Mesothelial cell of epicardium (in vitro differentiated cells): ENCODE data around the gene TMED4. TPM values are rescaled to one million over a fixed set of nuclear protein-coding genes. Genes with fewer than 3 reads are reported as not detected.
A peak's percentile ranks its signal among the peaks of the same experiment; 100 is the strongest.
"Not testable (repeated sequence)": the region's sequence is repeated elsewhere in the genome, so short reads cannot be mapped to it uniquely, and the experiment has no call there.

Experiments used
- DNase-seq, 2 experiments: peaks; one replicate each; pipeline ENCODE4 v3.0.0; 2021; ENCODE audit warnings: low spot score in 2 of 2; ENCODE audit not compliant: unreplicated experiment in 2 of 2
- H3K27ac Mint-ChIP-seq: 2 replicates; pipeline ENCODE4 v1.8.0; 2021; ENCODE audit warnings: mixed read lengths
- H3K27me3 Mint-ChIP-seq: 2 replicates; pipeline ENCODE4 v1.8.0; 2021; ENCODE audit warnings: low read depth, mixed read lengths
- H3K36me3 Mint-ChIP-seq: 2 replicates; pipeline ENCODE4 v1.8.0; 2021; ENCODE audit warnings: mixed read lengths
- H3K4me1 Mint-ChIP-seq: 2 replicates; pipeline ENCODE4 v1.8.0; 2021; ENCODE audit warnings: mixed read lengths
- H3K4me3 Mint-ChIP-seq: 2 replicates; pipeline ENCODE4 v1.8.0; 2021; ENCODE audit warnings: mild to moderate bottlenecking, moderate library complexity, mixed read lengths
- H3K9me3 Mint-ChIP-seq: 2 replicates; pipeline ENCODE4 v1.8.0; 2021; ENCODE audit warnings: mixed read lengths
- total RNA-seq: library from RNA; stranded (reverse); gene quantifications from 3 replicates; pipeline ENCODE4 v1.2.1, GENCODE V29; 2021
- TF ChIP-seq, protein P1 (sequence below): fragments of 200-600 bp; sonication (generic); IDR thresholded peaks from one replicate; pipeline ENCODE4 v1.5.0; 2021; ENCODE audit warnings: antibody characterized with exemption; ENCODE audit not compliant: unreplicated experiment

The TMED4 gene
- total RNA-seq, 1 donor from 2014 or later = 97.0 TPM

- H3K9me3 Mint-ChIP-seq = no peaks in the 10 kb centered on the region
- H3K27ac Mint-ChIP-seq = no peak overlapping the region
- peak overlapping the region; percentile 43 for H3K4me3 Mint-ChIP-seq
Measured at GRCh38 chr7:44604941-44605340, 22.9 kb upstream of the TMED4 start.

DNA sequence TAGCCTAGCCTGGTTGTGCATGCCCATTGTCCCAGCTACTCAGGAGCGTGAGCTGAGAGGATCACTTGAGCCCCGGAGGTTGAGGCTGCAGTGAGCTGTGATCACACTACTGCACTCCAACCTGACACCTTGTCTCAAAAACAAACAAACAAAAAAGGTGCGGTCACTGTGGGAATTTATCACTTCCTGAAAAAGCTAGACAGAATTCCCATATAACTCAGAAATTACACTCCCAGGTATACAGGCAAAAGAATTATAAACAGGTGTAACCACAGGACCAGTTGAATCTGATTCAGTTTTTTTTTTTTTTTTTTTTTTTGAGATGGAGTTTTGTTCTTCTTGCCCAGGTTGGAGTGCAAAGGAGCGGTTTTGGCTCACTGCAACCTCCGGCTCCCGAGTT lies 21.2 kb upstream of the TMED4 start:
- Mint-ChIP-seq H3K4me1 (peaks cover 15% of the 10 kb centered on the region), H3K36me3 (no peaks in the 10 kb centered on the region), H3K27ac (no peak overlapping the region), H3K4me3 (no peak overlapping the region), H3K9me3 (no peaks in the 10 kb centered on the region), H3K27me3 (peaks cover 4% of the 10 kb centered on the region)
- no peak for DNase-seq
- TF ChIP-seq, protein P1, sequence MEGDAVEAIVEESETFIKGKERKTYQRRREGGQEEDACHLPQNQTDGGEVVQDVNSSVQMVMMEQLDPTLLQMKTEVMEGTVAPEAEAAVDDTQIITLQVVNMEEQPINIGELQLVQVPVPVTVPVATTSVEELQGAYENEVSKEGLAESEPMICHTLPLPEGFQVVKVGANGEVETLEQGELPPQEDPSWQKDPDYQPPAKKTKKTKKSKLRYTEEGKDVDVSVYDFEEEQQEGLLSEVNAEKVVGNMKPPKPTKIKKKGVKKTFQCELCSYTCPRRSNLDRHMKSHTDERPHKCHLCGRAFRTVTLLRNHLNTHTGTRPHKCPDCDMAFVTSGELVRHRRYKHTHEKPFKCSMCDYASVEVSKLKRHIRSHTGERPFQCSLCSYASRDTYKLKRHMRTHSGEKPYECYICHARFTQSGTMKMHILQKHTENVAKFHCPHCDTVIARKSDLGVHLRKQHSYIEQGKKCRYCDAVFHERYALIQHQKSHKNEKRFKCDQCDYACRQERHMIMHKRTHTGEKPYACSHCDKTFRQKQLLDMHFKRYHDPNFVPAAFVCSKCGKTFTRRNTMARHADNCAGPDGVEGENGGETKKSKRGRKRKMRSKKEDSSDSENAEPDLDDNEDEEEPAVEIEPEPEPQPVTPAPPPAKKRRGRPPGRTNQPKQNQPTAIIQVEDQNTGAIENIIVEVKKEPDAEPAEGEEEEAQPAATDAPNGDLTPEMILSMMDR = no peak

More at GRCh38 chr7:44604941-44605340, 22.9 kb upstream of the TMED4 start:
- Mint-ChIP-seq H3K27me3 (peaks cover 4% of the 10 kb centered on the region), H3K36me3 (no peaks in the 10 kb centered on the region), H3K4me1 (peaks cover 20% of the 10 kb centered on the region)
- no peak for DNase-seq
- TF ChIP-seq, protein P1 = no peak

GRCh38 chr7:44602576-44602910 lies 20.5 kb upstream of the TMED4 start:
- Mint-ChIP-seq H3K27me3 (peaks cover 4% of the 10 kb centered on the region), H3K4me3 (no peak overlapping the region), H3K36me3 (no peaks in the 10 kb centered on the region), H3K9me3 (no peaks in the 10 kb centered on the region), H3K27ac (no peak overlapping the region), H3K4me1 (peaks cover 13% of the 10 kb centered on the region)
- DNase-seq = no peak
- TF ChIP-seq, protein P1 = no peak

- Mint-ChIP-seq H3K36me3 (no peaks in the 10 kb centered on the region), H3K4me3 (no peak overlapping the region), H3K27me3 (peaks cover 7% of the 10 kb centered on the region), H3K9me3 (no peaks in the 10 kb centered on the region), H3K27ac (no peak overlapping the region), H3K4me1 (no peaks in the 10 kb centered on the region)
- no peak for DNase-seq
- TF ChIP-seq, protein P1 = no peak
Measured at GRCh38 chr7:44599222-44599621, 17.2 kb upstream of the TMED4 start.

DNA sequence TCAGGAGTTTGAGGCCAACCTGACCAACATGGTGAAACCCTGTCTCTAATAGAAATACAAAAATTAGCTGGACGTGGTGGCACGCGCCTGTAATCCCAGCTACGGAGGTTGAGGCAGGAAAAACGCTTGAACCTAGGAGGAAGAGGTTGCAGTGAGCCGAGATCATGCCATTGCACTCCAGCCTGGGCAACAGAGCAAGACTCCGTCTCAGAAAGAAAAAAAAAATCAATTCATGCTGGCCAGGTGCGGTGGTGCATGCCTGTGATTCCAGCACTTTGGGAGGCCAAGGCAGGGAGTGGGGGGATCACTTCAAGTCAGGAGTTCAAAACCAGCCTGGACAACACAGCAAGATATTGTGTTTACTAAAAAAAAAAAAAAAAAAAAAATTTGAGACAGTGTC lies 15.2 kb upstream of the TMED4 start:
- peaks cover 11% of the 10 kb centered on the region for H3K27me3 Mint-ChIP-seq
- H3K27ac Mint-ChIP-seq, H3K9me3 Mint-ChIP-seq, H3K4me1 Mint-ChIP-seq, H3K4me3 Mint-ChIP-seq, H3K36me3 Mint-ChIP-seq, DNase-seq: not testable (repeated sequence)

DNA sequence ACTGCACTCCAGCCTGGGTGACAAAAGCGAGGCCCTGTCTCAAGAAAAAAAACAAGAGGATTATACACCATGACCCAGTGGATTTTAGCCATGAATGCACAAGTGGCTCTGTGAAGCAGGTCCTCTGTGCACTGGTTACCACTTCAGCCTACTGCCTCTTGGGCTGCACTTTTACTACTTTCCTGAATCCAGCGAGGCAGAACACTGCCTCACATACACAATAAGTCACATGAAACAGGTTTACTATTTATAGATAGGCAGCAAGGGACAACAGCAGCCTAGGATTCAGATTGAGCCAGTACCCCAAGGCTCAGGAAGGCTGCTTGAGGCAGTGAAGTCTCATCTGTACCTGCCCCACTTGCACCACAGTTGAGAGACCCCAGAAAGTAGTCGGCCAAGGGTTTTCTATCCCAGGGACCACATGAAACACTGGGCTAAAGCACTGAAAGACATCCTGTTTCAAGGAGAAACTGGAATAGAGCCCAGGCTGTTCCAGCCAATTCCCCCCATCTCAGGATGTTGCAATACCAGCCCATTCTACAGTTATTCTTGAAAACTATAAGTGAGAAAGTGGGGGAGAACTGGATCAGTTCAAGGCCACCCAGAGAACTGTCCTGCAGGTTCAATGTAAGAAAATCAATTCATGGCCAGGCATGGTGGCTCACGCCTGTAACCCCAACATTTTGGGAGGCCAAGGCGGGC lies 14.1 kb upstream of the TMED4 start:
- Mint-ChIP-seq H3K4me3 (no peak overlapping the region), H3K36me3 (no peaks in the 10 kb centered on the region), H3K27me3 (peaks cover 8% of the 10 kb centered on the region), H3K4me1 (no peaks in the 10 kb centered on the region), H3K9me3 (no peaks in the 10 kb centered on the region), H3K27ac (no peak overlapping the region)
- TF ChIP-seq, protein P1 = no peak
- DNase-seq = no peak
